ENCODE data around the gene TLCD5. TPM values are rescaled to one million over a fixed set of nuclear protein-coding genes. Genes with fewer than 3 reads are reported as not detected.

TLCD5 gene
- total and polyA plus RNA-seq, 2 experiments from 2014 or later = 6.8 to 10.6 TPM

DNA sequence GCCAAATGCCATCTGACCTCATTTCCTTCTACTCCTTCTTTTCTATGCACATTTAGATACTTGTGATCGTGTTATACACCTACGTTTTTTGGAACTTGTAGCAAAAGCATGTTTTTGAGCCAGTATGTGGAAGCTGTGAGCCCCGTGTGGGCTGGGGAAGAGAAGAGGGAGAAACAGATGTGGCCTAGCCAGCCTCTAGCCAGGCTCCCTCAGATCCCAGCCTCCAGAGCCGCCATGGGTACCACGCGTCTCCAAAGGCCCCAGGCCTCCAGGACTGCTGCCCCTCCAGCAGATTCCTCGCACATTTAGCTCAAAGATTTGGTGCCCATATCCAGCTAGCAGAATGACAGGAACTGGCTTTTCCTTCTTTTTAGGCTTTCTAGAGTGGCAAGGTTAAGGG is 17.0 kb upstream of the TLCD5 start:
- Histone ChIP-seq H3K4me2 (ENCODE audit: unreplicated experiment) (no peak overlapping the region), H3K79me2 (ENCODE audit: insufficient read depth) (no peaks in the 10 kb centered on the region), H3K9ac (no peak overlapping the region), H3K27ac (no peak overlapping the region), H4K20me1 (ENCODE audit: insufficient read depth) (no peaks in the 10 kb centered on the region), H3K36me3 (ENCODE audit: low read depth) (no peaks in the 10 kb centered on the region), H3F3A (ENCODE audit: insufficient read depth) (no peaks in the 10 kb centered on the region), H3K9me3 (ENCODE audit: low read depth) (no peaks in the 10 kb centered on the region), H3K4me3 (no peak overlapping the region), H3K9me2 (ENCODE audit: insufficient read depth) (no peaks in the 10 kb centered on the region), H3K27me3 (replicated peaks; ENCODE audit: insufficient read depth) (no peaks in the 10 kb centered on the region), H2AFZ (no peak overlapping the region), H3K4me1 (ENCODE audit: insufficient read depth) (peaks cover 20% of the 10 kb centered on the region; the same call in 1 of the 2 replicates)
- DNase-seq = no peak
- no peak for TF ChIP-seq EZH2phosphoT487 (IDR thresholded peaks at IDR 0.05; ENCODE audit: insufficient read depth, low read depth)
- no peak for TF ChIP-seq EZH2 (IDR thresholded peaks at IDR 0.05; ENCODE audit: insufficient read depth, poor library complexity, severe bottlenecking)
- in situ Hi-C loops (cut with MboI) = no loop called here
- WGBS, 2 experiments (ENCODE audit: low coverage in 1 of 2, low lambda C conversion rate in 2 of 2, missing lambda C conversion rate in 2 of 2) = 74 to 85% methylated on average over 6 to 7 of the region's 7 CpGs

DNA sequence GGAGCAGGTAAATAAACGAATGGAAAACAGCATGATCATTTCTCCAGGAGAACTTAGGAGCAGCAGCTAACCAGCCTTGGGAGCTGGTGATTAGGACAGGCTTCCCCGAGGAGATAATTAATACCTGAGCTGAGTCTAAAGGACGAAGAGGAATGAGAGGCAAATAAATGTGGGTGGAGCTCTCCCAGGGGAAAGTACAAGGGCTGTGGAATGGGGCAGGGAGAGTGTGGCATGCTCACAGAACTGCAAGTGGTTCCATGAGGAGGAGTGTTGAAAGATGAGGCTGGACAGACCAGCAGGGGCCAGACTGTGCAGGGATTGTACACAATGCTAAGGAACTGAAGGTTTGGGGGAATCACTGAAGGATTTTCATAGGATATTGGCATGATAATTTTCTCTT is 14.2 kb upstream of the TLCD5 start:
- in situ Hi-C loops (cut with MboI) = no loop called here
- no peaks in the 10 kb centered on the region for H3F3A ChIP-seq (ENCODE audit: insufficient read depth)
- DNase-seq = no peak

DNA sequence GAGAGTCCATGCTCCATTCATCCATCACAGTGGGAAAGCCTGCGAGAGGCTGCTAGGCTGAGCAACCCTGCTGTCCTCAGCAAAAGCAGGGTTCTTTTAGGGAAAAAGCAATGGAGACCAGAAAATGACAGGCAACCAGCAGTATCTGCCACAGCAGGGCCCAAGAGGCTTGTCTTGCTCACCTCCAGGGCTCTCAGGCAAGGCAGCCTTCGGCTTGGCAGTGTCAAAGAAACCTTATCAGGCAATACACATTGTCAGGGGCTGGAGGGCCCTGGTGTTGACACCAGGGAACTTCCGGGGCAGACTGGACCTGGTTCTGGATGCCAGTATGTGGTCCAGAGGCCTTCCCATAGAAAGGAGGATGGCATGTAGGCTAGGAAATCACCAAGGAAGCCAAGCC is 10.2 kb upstream of the TLCD5 start:
- TF ChIP-seq EZH2 (IDR thresholded peaks at IDR 0.05; ENCODE audit: insufficient read depth, poor library complexity, severe bottlenecking) (no peak), EZH2phosphoT487 (IDR thresholded peaks at IDR 0.05; ENCODE audit: insufficient read depth, low read depth) (no peak)
- no peaks in the 10 kb centered on the region for H3K9me2 ChIP-seq (ENCODE audit: insufficient read depth)
- no peak overlapping the region for H3K27ac ChIP-seq
- in situ Hi-C loops (cut with MboI) = no loop called here
- 80 to 86% methylated on average over 3 of the region's 3 CpGs for WGBS, 2 experiments (ENCODE audit: low coverage in 1 of 2, low lambda C conversion rate in 2 of 2, missing lambda C conversion rate in 2 of 2)
- H4K20me1 ChIP-seq (ENCODE audit: insufficient read depth) = no peaks in the 10 kb centered on the region
- H3K79me2 ChIP-seq (ENCODE audit: insufficient read depth) = no peaks in the 10 kb centered on the region
- DNase-seq = no peak
- no peak overlapping the region for H2AFZ ChIP-seq
- H3K4me2 ChIP-seq (ENCODE audit: unreplicated experiment) = no peak overlapping the region
- no peaks in the 10 kb centered on the region for H3K27me3 ChIP-seq (replicated peaks; ENCODE audit: insufficient read depth)
- no peak overlapping the region for H3K4me3 ChIP-seq
- H3K9ac ChIP-seq = no peak overlapping the region
- no peaks in the 10 kb centered on the region for H3K36me3 ChIP-seq (ENCODE audit: low read depth)
- no peaks in the 10 kb centered on the region; the same call in 1 of the 2 replicates for H3F3A ChIP-seq (ENCODE audit: insufficient read depth)
- H3K9me3 ChIP-seq (ENCODE audit: low read depth) = no peaks in the 10 kb centered on the region
- peaks cover 15% of the 10 kb centered on the region for H3K4me1 ChIP-seq (ENCODE audit: insufficient read depth)

More for the DNA sequence above, 14.2 kb upstream of the TLCD5 start:
- no peak overlapping the region for H3K27ac ChIP-seq
- H3K36me3 ChIP-seq (ENCODE audit: low read depth) = no peaks in the 10 kb centered on the region
- H3K9ac ChIP-seq = no peak overlapping the region
- H2AFZ ChIP-seq = no peak overlapping the region
- H4K20me1 ChIP-seq (ENCODE audit: insufficient read depth) = no peaks in the 10 kb centered on the region
- no peak overlapping the region for H3K4me2 ChIP-seq (ENCODE audit: unreplicated experiment)
- peaks cover 16% of the 10 kb centered on the region; the same call in 1 of the 2 replicates for H3K4me1 ChIP-seq (ENCODE audit: insufficient read depth)
- WGBS, 2 experiments (ENCODE audit: low coverage in 1 of 2, low lambda C conversion rate in 2 of 2, missing lambda C conversion rate in 2 of 2) = 21 to 22% methylated on average over 3 of the region's 3 CpGs
- no peaks in the 10 kb centered on the region for H3K9me3 ChIP-seq (ENCODE audit: low read depth)
- no peak overlapping the region for H3K4me3 ChIP-seq
- H3K79me2 ChIP-seq (ENCODE audit: insufficient read depth) = no peaks in the 10 kb centered on the region
- TF ChIP-seq EZH2 (IDR thresholded peaks at IDR 0.05; ENCODE audit: insufficient read depth, poor library complexity, severe bottlenecking) (no peak), EZH2phosphoT487 (IDR thresholded peaks at IDR 0.05; ENCODE audit: insufficient read depth, low read depth) (no peak)
- H3K27me3 ChIP-seq (replicated peaks; ENCODE audit: insufficient read depth) = no peaks in the 10 kb centered on the region
- no peaks in the 10 kb centered on the region for H3K9me2 ChIP-seq (ENCODE audit: insufficient read depth)

DNA sequence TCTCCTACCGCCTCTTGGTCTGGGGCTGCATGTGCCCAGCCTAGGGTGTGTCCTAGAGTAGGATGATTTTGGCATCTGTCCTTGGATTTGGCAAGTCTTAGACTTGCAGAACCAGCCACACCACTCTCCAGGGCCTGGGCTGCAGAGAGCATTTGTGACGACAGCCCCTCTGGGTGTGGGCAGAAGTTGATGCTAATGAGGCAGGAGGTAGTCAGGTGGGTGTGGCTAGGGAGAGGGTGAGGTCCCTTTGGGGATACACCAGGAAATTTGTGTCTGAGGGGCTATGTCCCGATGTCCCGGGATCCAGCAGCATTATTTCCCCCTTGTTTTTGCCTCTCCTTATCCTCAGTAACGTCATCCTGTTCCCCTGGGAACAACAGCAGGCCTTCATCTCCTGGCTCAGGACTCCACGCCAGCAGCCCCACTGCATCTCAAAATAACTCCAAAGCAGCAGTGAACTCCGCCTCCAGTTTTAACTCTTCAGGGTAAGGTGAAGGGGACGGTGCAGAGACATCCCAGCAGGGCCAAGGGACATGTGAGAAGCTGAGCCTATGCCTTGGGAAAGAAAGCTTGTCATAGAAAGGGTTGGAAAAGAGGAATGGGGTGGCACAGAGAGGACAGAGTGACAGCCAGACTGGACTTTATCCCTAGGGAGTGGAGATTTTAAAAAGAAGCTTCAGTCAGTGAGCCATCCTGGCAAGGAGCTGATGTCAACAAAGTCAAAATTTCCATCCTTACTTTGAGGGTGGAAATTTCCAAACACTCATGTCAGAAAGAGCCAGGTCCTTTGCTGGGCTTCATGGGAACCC is 8.0 kb upstream of the TLCD5 start:
- peak overlapping the region; percentile 25 for H3K4me2 ChIP-seq (ENCODE audit: unreplicated experiment)
- peaks cover 11% of the 10 kb centered on the region for H3K4me1 ChIP-seq (ENCODE audit: insufficient read depth)
- H3F3A ChIP-seq (ENCODE audit: insufficient read depth) = no peaks in the 10 kb centered on the region; the same call in 1 of the 2 replicates
- no peak overlapping the region for H3K9ac ChIP-seq
- 6 to 9% methylated on average over 8 of the region's 8 CpGs for WGBS, 2 experiments (ENCODE audit: low coverage in 1 of 2, low lambda C conversion rate in 2 of 2, missing lambda C conversion rate in 2 of 2)
- H3K36me3 ChIP-seq (ENCODE audit: low read depth) = no peaks in the 10 kb centered on the region
- TF ChIP-seq EZH2phosphoT487 (IDR thresholded peaks at IDR 0.05; ENCODE audit: insufficient read depth, low read depth) (no peak), EZH2 (IDR thresholded peaks at IDR 0.05; ENCODE audit: insufficient read depth, poor library complexity, severe bottlenecking) (no peak)
- H3K79me2 ChIP-seq (ENCODE audit: insufficient read depth) = no peaks in the 10 kb centered on the region
- no peaks in the 10 kb centered on the region for H3K9me3 ChIP-seq (ENCODE audit: low read depth)
- in situ Hi-C loops (cut with MboI) = no loop called here
- DNase-seq = peak; percentile 65
- no peak overlapping the region for H3K4me3 ChIP-seq
- no peak overlapping the region for H3K27ac ChIP-seq
- H4K20me1 ChIP-seq (ENCODE audit: insufficient read depth) = no peaks in the 10 kb centered on the region
- H2AFZ ChIP-seq = no peak overlapping the region
- no peaks in the 10 kb centered on the region for H3K9me2 ChIP-seq (ENCODE audit: insufficient read depth)
- no peaks in the 10 kb centered on the region for H3K27me3 ChIP-seq (replicated peaks; ENCODE audit: insufficient read depth)
